ENCODE results near the gene DRAXIN.

Gene DRAXIN

GRCh38 chr1:11691302-11691914 lies at the start of gene DRAXIN:
TSS of gene DRAXIN (plus strand) at chr1:11691710. CDS start at chr1:11706259, 14,549 bp downstream.
- DNase-seq = no peak

GRCh38 chr1:11641776-11642305 lies 49.7 kb upstream of the DRAXIN start:
- no peak for DNase-seq

- DNase-seq = peak; percentile 58
Measured at GRCh38 chr1:11642418-11643017, 49.0 kb upstream of the DRAXIN start.

GRCh38 chr1:11643782-11644181 lies 47.7 kb upstream of the DRAXIN start:
- DNase-seq = no peak

GRCh38 chr1:11645270-11645669 lies 46.2 kb upstream of the DRAXIN start:
- DNase-seq = no peak

- DNase-seq = peak; percentile 68
Measured at GRCh38 chr1:11645670-11646265, 45.7 kb upstream of the DRAXIN start.

- DNase-seq = no peak
Measured at GRCh38 chr1:11646317-11646716, 45.2 kb upstream of the DRAXIN start.

GRCh38 chr1:11647333-11647732 lies 44.2 kb upstream of the DRAXIN start:
- no peak for DNase-seq

GRCh38 chr1:11648039-11648438 lies 43.5 kb upstream of the DRAXIN start:
- no peak for DNase-seq

- DNase-seq = no peak
Measured at GRCh38 chr1:11648732-11649158, 42.8 kb upstream of the DRAXIN start.

GRCh38 chr1:11649237-11649623 lies 42.3 kb upstream of the DRAXIN start:
- no peak for DNase-seq

GRCh38 chr1:11649624-11650330 lies 41.7 kb upstream of the DRAXIN start:
- DNase-seq = no peak

GRCh38 chr1:11650331-11650991 lies 41.0 kb upstream of the DRAXIN start:
- DNase-seq = peak; percentile 81

GRCh38 chr1:11651017-11651416 lies 40.5 kb upstream of the DRAXIN start:
- DNase-seq = no peak

GRCh38 chr1:11652203-11652780 lies 39.2 kb upstream of the DRAXIN start:
- DNase-seq = no peak

GRCh38 chr1:11653101-11653860 lies 38.2 kb upstream of the DRAXIN start:
- DNase-seq = no peak

GRCh38 chr1:11653861-11654136 lies 37.7 kb upstream of the DRAXIN start:
- no peak for DNase-seq

GRCh38 chr1:11654137-11654938 lies 37.2 kb upstream of the DRAXIN start, which contains the start of the genes FBXO2 and FBXO44:
TSS of gene FBXO2 (minus strand) at chr1:11654429. CDS start at chr1:11654340, 89 bp downstream.
TSS of gene FBXO44 (plus strand) at chr1:11654877. CDS start at chr1:11655836, 959 bp downstream.
- no peak for DNase-seq

- no peak for DNase-seq
Measured at GRCh38 chr1:11654939-11655808, 36.3 kb upstream of the DRAXIN start.

- no peak for DNase-seq
Measured at GRCh38 chr1:11657654-11658053, 33.9 kb upstream of the DRAXIN start.
